ENCODE results near the gene USP27X. TPM values are rescaled to one million over a fixed set of nuclear protein-coding genes. Genes with fewer than 3 reads are reported as not detected.
A peak's percentile ranks its signal among the peaks of the same experiment; 100 is the strongest.

Gene USP27X
- total RNA-seq, 4 donors from 2014 or later: 1.6 to 2.8 (median 2.3) TPM

- DNase-seq (ENCODE audit: low spot score) (no peak), ATAC-seq (ENCODE audit: low FRiP score) (no peak)
- no peak for TF ChIP-seq CTCF (IDR thresholded peaks at IDR 0.05)
Measured at GRCh38 chrX:49912086-49912485, 32.8 kb downstream of the USP27X start.

- DNase-seq (ENCODE audit: low spot score) (no peak), ATAC-seq (ENCODE audit: low FRiP score) (no peak)
- TF ChIP-seq CTCF (IDR thresholded peaks at IDR 0.05): no peak
Measured at GRCh38 chrX:49912861-49913260, 33.6 kb downstream of the USP27X start.

GRCh38 chrX:49915361-49916222 lies 36.3 kb downstream of the USP27X start:
- no peak for DNase-seq (ENCODE audit: low spot score)

GRCh38 chrX:49919617-49920016 lies 40.3 kb downstream of the USP27X start:
- peak; percentile 24 for DNase-seq (ENCODE audit: low spot score)
- peak in 1 of 3 donors; percentile 17 for TF ChIP-seq CTCF (IDR thresholded peaks at IDR 0.05)

More at GRCh38 chrX:49915361-49916222, 36.3 kb downstream of the USP27X start:
- ATAC-seq (ENCODE audit: low FRiP score): no peak
- peak in 1 of 3 donors; percentile 47 for TF ChIP-seq CTCF (IDR thresholded peaks at IDR 0.05)

GRCh38 chrX:49921109-49921508 lies 41.8 kb downstream of the USP27X start:
- ATAC-seq (ENCODE audit: low FRiP score) (no peak), DNase-seq (ENCODE audit: low spot score) (no peak)
- no peak for TF ChIP-seq CTCF (IDR thresholded peaks at IDR 0.05)

More at GRCh38 chrX:49919617-49920016, 40.3 kb downstream of the USP27X start:
- peak; percentile 22 for ATAC-seq (ENCODE audit: low FRiP score)

GRCh38 chrX:49922291-49923241 lies 43.3 kb downstream of the USP27X start, which contains the start of gene CLCN5:
TSS of gene CLCN5 (plus strand) at chrX:49922596. CDS start at chrX:49925299, 2,703 bp downstream.
- peak; percentile 63 for DNase-seq (ENCODE audit: low spot score)
- ATAC-seq (ENCODE audit: low FRiP score): peak; percentile 96

More at GRCh38 chrX:49922291-49923241, 43.3 kb downstream of the USP27X start, which contains the start of gene CLCN5:
- TF ChIP-seq CTCF (IDR thresholded peaks at IDR 0.05): no peak

Measured in omental fat pad (tissue), 4 donors.